Stimulated activated CD4-positive, alpha-beta T cell treated with anti-CD3 and anti-CD28 coated beads, Interleukin-1b, Interleukin-23, amount 100 ng/mL, for 1 hour (primary cell): ENCODE measurements around the gene PEX11B.

Experiments
- DNase-seq, 2 donors: peaks; one replicate each; pipeline ENCODE4 v3.0.0-alpha.2; 2020; ENCODE audit warnings: low read depth in 2 of 2

Gene PEX11B

GRCh38 chr1:145871994-145872924 lies 46.3 kb downstream of the PEX11B start:
- DNase-seq: no peak

GRCh38 chr1:145868232-145868631 lies 50.3 kb downstream of the PEX11B start:
- no peak for DNase-seq

GRCh38 chr1:145863282-145864018 lies 55.1 kb downstream of the PEX11B start:
- DNase-seq: no peak
